ENCODE measurements around the gene HSP90AB1.

The HSP90AB1 gene

GRCh38 chr6:44235891-44236516 lies 10.9 kb upstream of the HSP90AB1 start:
- DNase-seq: no peak

GRCh38 chr6:44237021-44237812 lies 9.7 kb upstream of the HSP90AB1 start:
- DNase-seq: peak; percentile 72

GRCh38 chr6:44237813-44238433 lies 9.0 kb upstream of the HSP90AB1 start:
- no peak for DNase-seq

- DNase-seq: no peak
These were observed 8.1 kb upstream of the HSP90AB1 start for GRCh38 chr6:44238687-44239350.

GRCh38 chr6:44243345-44243744 lies 3.6 kb upstream of the HSP90AB1 start:
- DNase-seq: no peak

GRCh38 chr6:44245391-44245911 lies 1.4 kb upstream of the HSP90AB1 start:
- DNase-seq: no peak

- peak; percentile 66 for DNase-seq
These were observed 814 bp upstream of the HSP90AB1 start for GRCh38 chr6:44245912-44246662.

- no peak for DNase-seq
These were observed 719 bp downstream of the HSP90AB1 start for GRCh38 chr6:44247338-44248302.

- DNase-seq: no peak
These were observed 1.7 kb downstream of the HSP90AB1 start for GRCh38 chr6:44248579-44248978.

GRCh38 chr6:44249082-44249748 lies 2.3 kb downstream of the HSP90AB1 start:
- no peak for DNase-seq

GRCh38 chr6:44250067-44250717 lies 3.3 kb downstream of the HSP90AB1 start:
- DNase-seq: no peak

- DNase-seq: no peak
These were observed 3.8 kb downstream of the HSP90AB1 start for GRCh38 chr6:44250718-44251123.

- no peak for DNase-seq
These were observed 4.9 kb downstream of the HSP90AB1 start for GRCh38 chr6:44251576-44252524.

GRCh38 chr6:44253307-44254101 lies 6.6 kb downstream of the HSP90AB1 start:
- no peak for DNase-seq

- no peak for DNase-seq
These were observed 7.5 kb downstream of the HSP90AB1 start for GRCh38 chr6:44254191-44255104.

GRCh38 chr6:44255105-44255808 lies 8.4 kb downstream of the HSP90AB1 start:
- no peak for DNase-seq
